Testis (tissue), 3 donors: ENCODE measurements around the gene PTPN13. TPM values are rescaled to one million over a fixed set of nuclear protein-coding genes. Genes with fewer than 3 reads are reported as not detected.

Experiments used
- DNase-seq: peaks from one replicate; pipeline ENCODE4 v3.0.0-alpha.2; 2019
- H3K27ac ChIP-seq, 2 donors: fragments of 200-600 bp; sonication (generic); one replicate each; pipeline ENCODE4 v1.5.1; 2019
- H3K27me3 ChIP-seq: fragments of 200-600 bp; sonication (generic); one replicate; pipeline ENCODE4 v1.5.1; 2019
- H3K36me3 ChIP-seq: fragments of 200-600 bp; sonication (generic); one replicate; pipeline ENCODE4 v1.5.1; 2017; ENCODE audit warnings: low read depth; ENCODE audit errors: missing control alignments
- H3K4me1 ChIP-seq: fragments of 200-600 bp; sonication (generic); one replicate; pipeline ENCODE4 v1.5.1; 2019
- H3K4me3 ChIP-seq, 2 donors: fragments of 200-600 bp; sonication (generic); one replicate each; pipeline ENCODE4 v1.5.1; 2017 to 2019
- H3K9me3 ChIP-seq: fragments of 200-600 bp; sonication (generic); one replicate; pipeline ENCODE4 v1.5.1; 2017
- POLR2A ChIP-seq: fragments of 450-650 bp; IDR thresholded peaks from one replicate; pipeline ENCODE4 v1.6.1; 2017; ENCODE audit warnings: antibody characterized with exemption, mild to moderate bottlenecking, moderate library complexity
- WGBS, 2 donors: methylation state at CpG; one replicate each; pipeline ENCODE4 v1.1.5; 2018; 5-methylcytosine and 5-hydroxymethylcytosine counted together
- intact Hi-C: fragments of 100-400 bp; cut with DNase I; formaldehyde crosslinking; loops from one replicate; pipeline ENCODE4 v1.15.1; 2023; ENCODE audit warnings: low total_unique reads
- polyA plus RNA-seq: library from polyadenylated mRNA; stranded (reverse); fragments of 350-450 nt; fragmentation: Illumina TruSeq; extraction: RNeasy Lipid Tissue Mini Kit (QIAGEN cat#74804); gene quantifications from one replicate; pipeline ENCODE4 v1.2.3, GENCODE V29; 2014; ENCODE audit warnings: low read depth, low replicate concordance; ENCODE audit not compliant: insufficient read depth
- total RNA-seq, 2 donors: library from RNA; depleted of rRNA; stranded (reverse); fragments of >200 nt; gene quantifications; one replicate each; pipeline ENCODE4 v1.2.3, GENCODE V29; 2016
- TF ChIP-seq, protein P1 (sequence below), 3 experiments: fragments of 450-650 bp in 2 of 3; fragments of 200-600 bp in 1 of 3; sonication (generic) in 1 of 3; IDR thresholded peaks; one replicate each; pipeline ENCODE4 v1.5.1; 2016 to 2019; ENCODE audit warnings: antibody characterized with exemption in 3 of 3, mild to moderate bottlenecking in 2 of 3, moderate library complexity in 1 of 3

The PTPN13 gene
- total and polyA plus RNA-seq, 3 donors from 2014 or later = 30.1 to 62.0 (median 48.9) TPM

DNA sequence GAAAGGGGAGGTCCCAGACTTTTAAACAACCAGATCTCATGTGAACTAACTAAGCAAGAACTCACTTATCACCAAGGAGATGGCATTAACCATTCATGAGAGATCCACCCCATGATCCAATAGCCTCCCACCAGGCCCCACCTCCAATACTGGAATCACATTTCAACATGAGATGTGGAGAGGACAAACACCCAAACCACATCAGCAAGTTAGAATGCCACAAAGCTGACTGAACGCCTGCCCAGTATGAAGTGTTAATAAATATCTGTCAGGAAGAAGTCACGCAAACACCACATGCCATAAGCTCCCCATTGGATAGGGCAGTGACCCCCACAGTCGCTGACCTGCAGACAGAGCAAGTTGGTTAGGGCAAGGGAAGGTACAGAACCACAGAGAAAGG, 240.8 kb downstream of the PTPN13 start:
- TF ChIP-seq, protein P1, sequence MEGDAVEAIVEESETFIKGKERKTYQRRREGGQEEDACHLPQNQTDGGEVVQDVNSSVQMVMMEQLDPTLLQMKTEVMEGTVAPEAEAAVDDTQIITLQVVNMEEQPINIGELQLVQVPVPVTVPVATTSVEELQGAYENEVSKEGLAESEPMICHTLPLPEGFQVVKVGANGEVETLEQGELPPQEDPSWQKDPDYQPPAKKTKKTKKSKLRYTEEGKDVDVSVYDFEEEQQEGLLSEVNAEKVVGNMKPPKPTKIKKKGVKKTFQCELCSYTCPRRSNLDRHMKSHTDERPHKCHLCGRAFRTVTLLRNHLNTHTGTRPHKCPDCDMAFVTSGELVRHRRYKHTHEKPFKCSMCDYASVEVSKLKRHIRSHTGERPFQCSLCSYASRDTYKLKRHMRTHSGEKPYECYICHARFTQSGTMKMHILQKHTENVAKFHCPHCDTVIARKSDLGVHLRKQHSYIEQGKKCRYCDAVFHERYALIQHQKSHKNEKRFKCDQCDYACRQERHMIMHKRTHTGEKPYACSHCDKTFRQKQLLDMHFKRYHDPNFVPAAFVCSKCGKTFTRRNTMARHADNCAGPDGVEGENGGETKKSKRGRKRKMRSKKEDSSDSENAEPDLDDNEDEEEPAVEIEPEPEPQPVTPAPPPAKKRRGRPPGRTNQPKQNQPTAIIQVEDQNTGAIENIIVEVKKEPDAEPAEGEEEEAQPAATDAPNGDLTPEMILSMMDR (IDR thresholded peaks at IDR 0.05) = no peak
- TF ChIP-seq POLR2A = no peak
- Histone ChIP-seq H3K27ac (no peak overlapping the region), H3K27me3 (no peaks in the 10 kb centered on the region), H3K9me3 (no peaks in the 10 kb centered on the region), H3K4me3 (no peak overlapping the region), H3K36me3 (no peaks in the 10 kb centered on the region), H3K4me1 (no peaks in the 10 kb centered on the region)
- no peak for DNase-seq
- intact Hi-C loops = no loop called here
- WGBS, 2 donors = 84 to 97% methylated on average over 3 of the region's 3 CpGs

DNA sequence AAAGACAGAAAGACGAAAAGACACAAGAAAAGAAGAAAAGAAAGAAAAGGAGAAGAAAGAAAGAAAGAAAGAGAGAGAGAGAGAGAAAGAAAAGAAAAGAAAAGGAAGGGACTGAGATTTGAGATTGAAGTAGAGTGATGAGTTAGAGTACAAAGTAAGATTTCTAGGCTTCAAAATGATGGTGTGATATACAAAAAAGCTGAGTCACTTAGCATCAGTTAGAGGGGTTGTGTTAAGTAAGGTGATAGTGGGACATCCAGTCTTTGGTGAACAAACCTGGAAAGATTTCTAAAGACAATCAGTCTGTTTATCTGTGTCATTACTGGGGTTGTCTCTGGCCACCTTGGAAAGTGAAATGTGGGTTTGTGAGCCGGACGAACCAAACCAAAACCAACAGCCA, 241.6 kb downstream of the PTPN13 start:
- Histone ChIP-seq H3K27me3 (no peaks in the 10 kb centered on the region), H3K9me3 (no peaks in the 10 kb centered on the region), H3K4me3 (no peak overlapping the region), H3K27ac (no peak overlapping the region), H3K4me1 (no peaks in the 10 kb centered on the region), H3K36me3 (no peaks in the 10 kb centered on the region)
- intact Hi-C loops = no loop called here
- DNase-seq = no peak
- 80 to 90% methylated on average over 3 of the region's 3 CpGs for WGBS, 2 donors
- TF ChIP-seq POLR2A = no peak
- TF ChIP-seq, protein P1 (IDR thresholded peaks at IDR 0.05) = no peak

DNA sequence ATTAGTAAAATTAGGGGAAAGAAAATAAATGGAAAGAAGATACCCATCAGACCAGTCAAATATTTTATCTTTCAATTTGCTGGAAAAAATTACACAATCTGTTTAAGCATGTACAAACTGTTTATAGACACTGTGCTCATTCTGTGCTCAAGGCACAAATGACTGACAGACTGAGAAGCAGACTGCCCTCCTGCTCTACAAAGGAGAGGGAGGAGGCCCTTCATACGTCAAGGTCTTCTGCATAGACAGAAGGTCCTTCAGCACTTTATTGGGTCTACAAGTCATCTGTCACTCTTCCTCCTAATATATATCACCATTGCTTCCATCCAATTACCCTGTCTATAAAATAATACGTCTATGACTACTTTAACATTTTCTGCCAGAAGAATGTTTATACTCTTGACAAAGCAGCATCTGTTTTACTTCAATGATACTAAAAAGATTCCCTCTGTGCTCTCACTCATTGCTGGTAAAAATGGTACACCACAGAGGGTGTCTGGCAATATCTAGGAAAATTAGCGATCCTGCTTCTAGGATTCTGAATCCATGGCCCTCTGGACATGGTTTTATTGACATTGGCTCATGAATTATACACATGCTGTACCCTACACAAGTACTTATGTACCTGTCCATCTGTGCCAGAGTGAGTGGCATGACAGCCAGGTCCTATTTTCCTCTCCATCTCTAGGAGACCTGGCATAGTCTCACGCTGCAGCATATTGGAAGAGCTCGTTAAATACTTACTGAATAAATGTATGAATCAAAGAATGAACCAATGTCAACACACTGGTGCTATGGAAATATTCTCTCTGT, 243.8 kb downstream of the PTPN13 start:
- DNase-seq = no peak
- H3K4me3 ChIP-seq = no peak overlapping the region
- intact Hi-C loops = no loop called here

DNA sequence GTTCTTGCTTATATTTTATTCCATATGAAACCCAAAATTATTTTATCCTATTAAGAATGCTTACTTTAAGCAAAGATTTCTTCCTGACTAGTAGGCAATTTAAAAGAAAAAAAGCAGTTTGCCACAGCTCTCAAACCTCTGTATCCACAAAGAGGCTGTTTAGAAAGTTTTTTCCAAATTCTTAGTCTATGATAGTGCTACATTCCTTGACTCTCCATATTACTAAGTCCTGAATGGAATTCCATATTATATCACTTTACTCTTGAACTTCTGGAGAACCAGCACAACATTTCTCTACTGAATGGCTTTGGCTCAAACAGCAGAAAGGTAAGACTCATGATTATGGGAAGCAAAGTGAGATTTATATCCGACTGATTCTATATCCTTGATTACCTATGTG, 246.7 kb downstream of the PTPN13 start:
- intact Hi-C loops = no loop called here
- no peaks in the 10 kb centered on the region for H3K36me3 ChIP-seq
- no peak for DNase-seq
- H3K27ac ChIP-seq = no peak overlapping the region
- TF ChIP-seq, protein P1 (IDR thresholded peaks at IDR 0.05) = no peak
- no peak for TF ChIP-seq POLR2A
- no peaks in the 10 kb centered on the region for H3K9me3 ChIP-seq
- H3K4me1 ChIP-seq = no peaks in the 10 kb centered on the region
- no peak overlapping the region for H3K4me3 ChIP-seq
- 93 to 94% methylated on average over 1 of the region's 1 CpG for WGBS, 2 donors
- no peaks in the 10 kb centered on the region for H3K27me3 ChIP-seq

More for the DNA sequence above, 243.8 kb downstream of the PTPN13 start:
- H3K27ac ChIP-seq = no peak overlapping the region
- H3K36me3 ChIP-seq = no peaks in the 10 kb centered on the region
- WGBS, 2 donors = 70 to 82% methylated on average over 5 of the region's 5 CpGs
- H3K4me1 ChIP-seq = no peaks in the 10 kb centered on the region
- TF ChIP-seq, protein P1 (IDR thresholded peaks at IDR 0.05) = no peak
- no peak for TF ChIP-seq POLR2A
- no peaks in the 10 kb centered on the region for H3K27me3 ChIP-seq
- H3K9me3 ChIP-seq = no peaks in the 10 kb centered on the region

DNA sequence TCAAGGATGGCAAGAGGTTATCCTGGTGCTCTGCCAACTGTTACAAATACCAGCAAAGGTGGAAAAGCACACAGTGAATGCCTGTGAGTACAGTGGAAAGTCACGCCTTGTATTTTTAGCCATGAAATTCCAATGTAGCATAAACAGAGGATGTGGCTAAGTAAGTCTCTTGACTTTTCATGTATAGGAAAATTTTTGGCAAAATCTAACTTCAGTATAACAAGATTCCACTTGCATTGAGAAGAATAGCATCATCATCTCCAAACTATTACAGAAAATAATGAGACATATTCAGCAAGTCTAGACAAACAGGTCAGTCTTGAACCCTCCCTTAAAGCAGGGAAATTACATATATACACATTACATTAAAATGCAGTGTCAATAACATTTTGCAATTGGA, 247.2 kb downstream of the PTPN13 start:
- WGBS, 2 donors = 96 to 100% methylated on average over 1 of the region's 1 CpG
- Histone ChIP-seq H3K27ac (no peak overlapping the region), H3K4me1 (no peaks in the 10 kb centered on the region), H3K9me3 (no peaks in the 10 kb centered on the region), H3K36me3 (no peaks in the 10 kb centered on the region), H3K4me3 (no peak overlapping the region), H3K27me3 (no peaks in the 10 kb centered on the region)
- TF ChIP-seq POLR2A = no peak
- TF ChIP-seq, protein P1 (IDR thresholded peaks at IDR 0.05) = no peak
- intact Hi-C loops = no loop called here
- no peak for DNase-seq
